H9 (cell line): ENCODE data around the gene AHI1. TPM values are rescaled to one million over a fixed set of nuclear protein-coding genes. Genes with fewer than 3 reads are reported as not detected.

Experiments used
- DNase-seq: peaks from one replicate; pipeline ENCODE4 v3.0.0-alpha.2; 2017
- H2AFZ ChIP-seq: one replicate; pipeline ENCODE4 v1.6.1; 2013; ENCODE audit warnings: mild to moderate bottlenecking, low read length, control low read depth, moderate library complexity
- H2AK5ac ChIP-seq: 2 replicates; pipeline ENCODE4 v1.6.1; 2013; ENCODE audit warnings: low read length, control low read depth, mixed read lengths; ENCODE audit not compliant: insufficient read length
- H2BK120ac ChIP-seq: one replicate; pipeline ENCODE4 v1.6.1; 2013; ENCODE audit warnings: low read depth, mild to moderate bottlenecking, low read length, control low read depth, inconsistent platforms; ENCODE audit not compliant: poor library complexity, severe bottlenecking
- H2BK12ac ChIP-seq: 2 replicates; pipeline ENCODE4 v1.6.1; 2013; ENCODE audit warnings: low read length, control low read depth, mixed read lengths, low read depth; ENCODE audit not compliant: insufficient read length
- H2BK15ac ChIP-seq: 2 replicates; pipeline ENCODE4 v1.6.1; 2013; ENCODE audit warnings: low read depth, low read length, control low read depth
- H2BK20ac ChIP-seq: one replicate; pipeline ENCODE4 v1.6.1; 2013; ENCODE audit warnings: low read depth, mild to moderate bottlenecking, low read length, control low read depth, inconsistent platforms; ENCODE audit not compliant: poor library complexity, severe bottlenecking
- H2BK5ac ChIP-seq: 2 replicates; pipeline ENCODE4 v1.6.1; 2013; ENCODE audit warnings: low read length, control low read depth, mixed read lengths; ENCODE audit not compliant: insufficient read length
- H3K14ac ChIP-seq: 2 replicates; pipeline ENCODE4 v1.6.1; 2013; ENCODE audit warnings: low read length, control low read depth; ENCODE audit not compliant: insufficient read depth
- H3K18ac ChIP-seq: 2 replicates; pipeline ENCODE4 v1.6.1; 2013; ENCODE audit warnings: low read depth, mild to moderate bottlenecking, mixed read lengths, low read length, control low read depth; ENCODE audit not compliant: insufficient read length
- H3K23ac ChIP-seq: 2 replicates; pipeline ENCODE4 v1.6.1; 2013; ENCODE audit warnings: low read length, control low read depth, mixed read lengths, low read depth; ENCODE audit not compliant: insufficient read length
- H3K23me2 ChIP-seq: 2 replicates; pipeline ENCODE4 v1.6.1; 2013; ENCODE audit warnings: low read depth, mild to moderate bottlenecking, mixed read lengths, low read length, control low read depth; ENCODE audit not compliant: insufficient read length, poor library complexity, severe bottlenecking
- H3K27ac ChIP-seq: 2 replicates; pipeline ENCODE4 v1.5.1; 2013; ENCODE audit warnings: low read length, control low read depth, mixed read lengths, low read depth; ENCODE audit not compliant: insufficient read length
- H3K27me3 ChIP-seq: 2 replicates; pipeline ENCODE4 v1.6.1; 2013; ENCODE audit warnings: low read length, control low read depth, inconsistent platforms; ENCODE audit not compliant: insufficient read depth
- H3K4ac ChIP-seq: 2 replicates; pipeline ENCODE4 v1.6.1; 2013; ENCODE audit warnings: low read depth, mild to moderate bottlenecking, control low read depth, inconsistent platforms, low read length, moderate library complexity
- H3K4me1 ChIP-seq: 2 replicates; pipeline ENCODE4 v1.6.1; 2013; ENCODE audit warnings: low read length, control low read depth, inconsistent platforms; ENCODE audit not compliant: insufficient read depth
- H3K4me2 ChIP-seq: 2 replicates; pipeline ENCODE4 v1.6.1; 2013; ENCODE audit warnings: low read length, control low read depth, mixed read lengths; ENCODE audit not compliant: insufficient read length, insufficient read depth
- H3K56ac ChIP-seq: 2 replicates; pipeline ENCODE4 v1.6.1; 2013; ENCODE audit warnings: low read depth, mild to moderate bottlenecking, mixed read lengths, low read length, control low read depth; ENCODE audit not compliant: insufficient read length
- H3K79me1 ChIP-seq: 2 replicates; pipeline ENCODE4 v1.6.1; 2013; ENCODE audit warnings: low read depth, mild to moderate bottlenecking, moderate library complexity, low read length, control low read depth, inconsistent platforms; ENCODE audit not compliant: insufficient read depth, poor library complexity, severe bottlenecking
- H3K79me2 ChIP-seq: 2 replicates; pipeline ENCODE4 v1.6.1; 2013; ENCODE audit warnings: low read length, control low read depth, inconsistent platforms; ENCODE audit not compliant: insufficient read depth
- H3K9ac ChIP-seq: 2 replicates; pipeline ENCODE4 v1.6.1; 2013; ENCODE audit warnings: low read length, control low read depth, mixed read lengths; ENCODE audit not compliant: insufficient read length; ENCODE audit errors: extremely low read depth
- H3K9me3 ChIP-seq: one replicate; pipeline ENCODE4 v1.6.1; 2013; ENCODE audit warnings: low read depth, low read length, inconsistent platforms; ENCODE audit not compliant: control insufficient read depth
- H3T11ph ChIP-seq: one replicate; pipeline ENCODE4 v1.6.1; 2013; ENCODE audit warnings: mild to moderate bottlenecking, low read length, control low read depth, inconsistent platforms
- H4K20me1 ChIP-seq: one replicate; pipeline ENCODE4 v1.6.1; 2013; ENCODE audit not compliant: control insufficient read depth, insufficient read length, insufficient read depth
- H4K5ac ChIP-seq: 2 replicates; pipeline ENCODE4 v1.6.1; 2013; ENCODE audit warnings: low read depth, mild to moderate bottlenecking, mixed read lengths, low read length, control low read depth; ENCODE audit not compliant: insufficient read length
- H4K8ac ChIP-seq: replicated peaks from 2 replicates; pipeline ENCODE4 v1.6.1; 2013; ENCODE audit warnings: low read length, control low read depth, mixed read lengths, low read depth; ENCODE audit not compliant: insufficient read length
- H4K91ac ChIP-seq: 2 replicates; pipeline ENCODE4 v1.6.1; 2013; ENCODE audit warnings: low read depth, mild to moderate bottlenecking, moderate library complexity, mixed read lengths, low read length, control low read depth; ENCODE audit not compliant: insufficient read length
- H3K27ac Mint-ChIP-seq, 3 experiments: 2 replicates in 2 of 3; 3 replicates in 1 of 3; pipeline ENCODE4 v1.8.0; 2020 to 2021; ENCODE audit warnings: mixed read lengths in 3 of 3, mild to moderate bottlenecking in 1 of 3, moderate library complexity in 1 of 3
- H3K27me3 Mint-ChIP-seq: 2 replicates; pipeline ENCODE4 v1.8.0; 2021; ENCODE audit warnings: low read depth, mild to moderate bottlenecking, moderate library complexity, mixed read lengths
- H3K36me3 Mint-ChIP-seq, 3 experiments: 2 replicates in 2 of 3; 3 replicates in 1 of 3; pipeline ENCODE4 v1.8.0; 2020 to 2021; ENCODE audit warnings: low read depth in 3 of 3, mixed read lengths in 3 of 3; ENCODE audit not compliant: insufficient read depth in 1 of 3
- H3K4me1 Mint-ChIP-seq, 2 experiments: 2 replicates each; pipeline ENCODE4 v1.8.0; 2020; ENCODE audit warnings: mixed read lengths in 2 of 2
- H3K4me3 Mint-ChIP-seq, 2 experiments: 2 replicates in 1 of 2; 3 replicates in 1 of 2; pipeline ENCODE4 v1.8.0; 2020 to 2021; ENCODE audit warnings: mild to moderate bottlenecking in 2 of 2, mixed read lengths in 2 of 2, moderate library complexity in 1 of 2
- H3K9me3 Mint-ChIP-seq, 2 experiments: 2 replicates in 1 of 2; 3 replicates in 1 of 2; pipeline ENCODE4 v1.8.0; 2020; ENCODE audit warnings: mild to moderate bottlenecking in 2 of 2, mixed read lengths in 2 of 2, moderate library complexity in 1 of 2
- WGBS: extraction: QIAGEN DNeasy Blood & Tissue Kit; methylation state at CpG from one replicate; pipeline ENCODE4 v1.1.7; 2013; ENCODE audit warnings: missing lambda C conversion rate, low lambda C conversion rate, mixed read lengths; ENCODE audit not compliant: insufficient read length; ENCODE audit errors: extremely low coverage; 5-methylcytosine and 5-hydroxymethylcytosine counted together
- total RNA-seq: library from RNA; stranded (reverse); gene quantifications from 2 replicates; pipeline ENCODE4 v1.2.1, GENCODE V29; 2021
- TF ChIP-seq, protein P1 (sequence below): fragments of 200-600 bp; sonication (generic); conservative IDR thresholded peaks from 3 replicates; pipeline ENCODE4 v1.8.0; 2021; ENCODE audit warnings: antibody characterized with exemption, mild to moderate bottlenecking

The AHI1 gene
- total RNA-seq, 1 experiment from 2014 or later: 9.9 TPM

DNA sequence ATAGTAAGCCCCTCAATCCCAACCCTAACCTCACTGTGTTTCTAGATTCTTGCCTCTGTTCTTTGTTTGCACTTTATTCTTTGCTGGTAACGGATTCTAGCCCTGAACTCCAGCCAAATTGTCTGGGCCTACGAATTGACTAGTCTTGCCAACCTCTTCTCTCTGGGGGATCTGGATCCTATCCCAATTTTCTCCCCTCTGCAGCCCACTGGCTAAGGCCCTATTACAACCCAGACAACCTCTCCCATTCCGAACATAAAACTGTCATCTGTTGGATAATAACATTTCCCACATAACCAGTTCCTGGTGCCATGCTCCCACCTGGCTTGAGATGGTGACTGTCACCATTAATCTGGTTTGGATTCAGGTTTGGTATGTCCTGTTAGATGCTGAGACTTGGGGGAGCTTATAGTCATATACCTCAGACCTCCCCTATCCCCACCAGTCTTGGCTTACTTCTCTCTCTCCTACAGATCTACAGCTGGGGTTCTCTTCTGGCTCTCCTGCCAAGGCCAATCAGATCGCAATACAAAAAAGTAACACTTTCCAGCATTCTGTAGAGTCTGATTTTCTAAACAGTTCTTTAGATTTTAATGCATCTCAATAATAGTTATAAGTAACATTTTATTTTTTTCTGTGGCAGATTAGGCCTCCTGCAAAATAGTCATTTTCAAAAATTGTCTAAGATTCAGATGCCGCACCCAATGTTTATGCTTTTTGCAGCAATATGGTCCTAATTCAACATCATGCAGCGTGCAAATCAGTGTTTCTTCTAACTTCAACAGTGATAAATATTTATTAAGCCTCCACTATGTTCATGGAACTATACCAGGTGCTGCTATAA, 29.8 kb upstream of the AHI1 start:
- H3K56ac ChIP-seq: no peak overlapping the region
- H4K8ac ChIP-seq: no peak overlapping the region
- Mint-ChIP-seq H3K27me3 (no peaks in the 10 kb centered on the region), H3K4me1 (no peaks in the 10 kb centered on the region), H3K4me3 (no peak overlapping the region), H3K36me3 (no peaks in the 10 kb centered on the region), H3K9me3 (no peaks in the 10 kb centered on the region), H3K27ac (no peak overlapping the region)
- no peak overlapping the region for H2BK12ac ChIP-seq
- no peak for DNase-seq
- no peaks in the 10 kb centered on the region for H3K79me1 ChIP-seq
- H4K20me1 ChIP-seq: no peaks in the 10 kb centered on the region
- no peak overlapping the region for H4K91ac ChIP-seq
- H2BK5ac ChIP-seq: no peak overlapping the region
- WGBS: no CpG with 5 or more reads among the region's 6 CpGs
- H3K23ac ChIP-seq: no peak overlapping the region
- H3K4me2 ChIP-seq: no peak overlapping the region
- H3K14ac ChIP-seq: no peak overlapping the region
- H4K5ac ChIP-seq: no peak overlapping the region
- H3K27me3 ChIP-seq: no peaks in the 10 kb centered on the region
- H2BK120ac ChIP-seq: no peak overlapping the region
- no peaks in the 10 kb centered on the region for H3K9me3 ChIP-seq
- no peaks in the 10 kb centered on the region for H3K23me2 ChIP-seq
- H2BK15ac ChIP-seq: no peak overlapping the region
- H2AFZ ChIP-seq: no peak overlapping the region
- H3K9ac ChIP-seq: no peak overlapping the region
- no peak overlapping the region for H2BK20ac ChIP-seq
- H3K27ac ChIP-seq: no peak overlapping the region
- H3K4ac ChIP-seq: no peak overlapping the region
- no peak overlapping the region for H2AK5ac ChIP-seq
- H3K4me1 ChIP-seq: no peaks in the 10 kb centered on the region
- no peak overlapping the region for H3T11ph ChIP-seq
- no peak overlapping the region for H3K18ac ChIP-seq
- TF ChIP-seq, protein P1, sequence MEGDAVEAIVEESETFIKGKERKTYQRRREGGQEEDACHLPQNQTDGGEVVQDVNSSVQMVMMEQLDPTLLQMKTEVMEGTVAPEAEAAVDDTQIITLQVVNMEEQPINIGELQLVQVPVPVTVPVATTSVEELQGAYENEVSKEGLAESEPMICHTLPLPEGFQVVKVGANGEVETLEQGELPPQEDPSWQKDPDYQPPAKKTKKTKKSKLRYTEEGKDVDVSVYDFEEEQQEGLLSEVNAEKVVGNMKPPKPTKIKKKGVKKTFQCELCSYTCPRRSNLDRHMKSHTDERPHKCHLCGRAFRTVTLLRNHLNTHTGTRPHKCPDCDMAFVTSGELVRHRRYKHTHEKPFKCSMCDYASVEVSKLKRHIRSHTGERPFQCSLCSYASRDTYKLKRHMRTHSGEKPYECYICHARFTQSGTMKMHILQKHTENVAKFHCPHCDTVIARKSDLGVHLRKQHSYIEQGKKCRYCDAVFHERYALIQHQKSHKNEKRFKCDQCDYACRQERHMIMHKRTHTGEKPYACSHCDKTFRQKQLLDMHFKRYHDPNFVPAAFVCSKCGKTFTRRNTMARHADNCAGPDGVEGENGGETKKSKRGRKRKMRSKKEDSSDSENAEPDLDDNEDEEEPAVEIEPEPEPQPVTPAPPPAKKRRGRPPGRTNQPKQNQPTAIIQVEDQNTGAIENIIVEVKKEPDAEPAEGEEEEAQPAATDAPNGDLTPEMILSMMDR: no peak
- no peaks in the 10 kb centered on the region for H3K79me2 ChIP-seq
